ENCODE measurements around the gene CHST15. TPM values are rescaled to one million over a fixed set of nuclear protein-coding genes. Genes with fewer than 3 reads are reported as not detected.

Gene CHST15
- total RNA-seq, 2 experiments from 2014 or later, result 14.7 to 26.4 TPM

- no peaks in the 10 kb centered on the region for H3K79me2 ChIP-seq (ENCODE audit: insufficient read depth, low read depth, low read length)
- no peak overlapping the region for H2AFZ ChIP-seq (ENCODE audit: low read length)
- ChIA-PET CTCF (ENCODE audit: unreplicated experiment) (no interaction called here), POLR2A (no interaction called here)
- H3K9me2 ChIP-seq (ENCODE audit: insufficient read depth, low read length), result no peaks in the 10 kb centered on the region
- no TSS peak for BruUV-seq (replicated peaks)
- no peaks in the 10 kb centered on the region for H3K9me3 ChIP-seq (ENCODE audit: low read length)
- H3K36me3 ChIP-seq (ENCODE audit: insufficient read depth, low read length), result peaks cover 22% of the 10 kb centered on the region
- TF ChIP-seq CTCF (conservative IDR thresholded peaks at IDR 0.05; ENCODE audit: low read length) (no peak), EZH2phosphoT487 (IDR thresholded peaks at IDR 0.05; ENCODE audit: borderline replicate concordance, low read depth, low read length) (no peak)
- DNase-seq (ENCODE audit: low spot score), result no peak
- peaks cover 15% of the 10 kb centered on the region for H3K4me1 ChIP-seq (ENCODE audit: insufficient read depth, low read length, poor library complexity, severe bottlenecking)
- no peak overlapping the region for H3K27ac ChIP-seq (ENCODE audit: low read depth, low read length, poor library complexity, severe bottlenecking)
- intact Hi-C loops (cut with micrococcal nuclease; ENCODE audit: unreplicated experiment), result no loop called here
- no peaks in the 10 kb centered on the region for H4K20me1 ChIP-seq (ENCODE audit: insufficient read depth, low read length)
- no peak overlapping the region for H3K4me3 ChIP-seq (ENCODE audit: low read depth, low read length, poor library complexity, severe bottlenecking)
- no peak overlapping the region for H3K4me2 ChIP-seq (ENCODE audit: low read length)
Measured at GRCh38 chr10:124022066-124022465, 71.3 kb downstream of the CHST15 start.

- no TSS peak for BruUV-seq (replicated peaks)
- CTCF ChIA-PET (ENCODE audit: unreplicated experiment), result no interaction called here
Measured at GRCh38 chr10:124020981-124021815, 72.2 kb downstream of the CHST15 start.

More at GRCh38 chr10:124020981-124021815, 72.2 kb downstream of the CHST15 start:
- Histone ChIP-seq H3K79me2 (ENCODE audit: insufficient read depth, low read depth, low read length) (no peaks in the 10 kb centered on the region), H3K4me2 (ENCODE audit: low read length) (no peak overlapping the region), H3K36me3 (ENCODE audit: insufficient read depth, low read length) (peaks cover 22% of the 10 kb centered on the region), H3K4me1 (ENCODE audit: insufficient read depth, low read length, poor library complexity, severe bottlenecking) (peaks cover 15% of the 10 kb centered on the region), H3K9me3 (ENCODE audit: low read length) (no peaks in the 10 kb centered on the region), H3K27ac (ENCODE audit: low read depth, low read length, poor library complexity, severe bottlenecking) (no peak overlapping the region), H3K4me3 (ENCODE audit: low read depth, low read length, poor library complexity, severe bottlenecking) (no peak overlapping the region), H3K9me2 (ENCODE audit: insufficient read depth, low read length) (no peaks in the 10 kb centered on the region), H2AFZ (ENCODE audit: low read length) (no peak overlapping the region), H4K20me1 (ENCODE audit: insufficient read depth, low read length) (no peaks in the 10 kb centered on the region)
- POLR2A ChIA-PET, result interaction anchor here (0.6 kb wide), 1 partner anchor 78 kb away, joined by 3 read pairs; no protein-coding TSS in a partner anchor
- no peak for DNase-seq (ENCODE audit: low spot score)
- intact Hi-C loops (cut with micrococcal nuclease; ENCODE audit: unreplicated experiment), result no loop called here
- no peak for TF ChIP-seq CTCF (conservative IDR thresholded peaks at IDR 0.05; ENCODE audit: low read length)
- no peak for TF ChIP-seq EZH2phosphoT487 (IDR thresholded peaks at IDR 0.05; ENCODE audit: borderline replicate concordance, low read depth, low read length)
